ENCODE measurements around the gene MCCC2.

DNA sequence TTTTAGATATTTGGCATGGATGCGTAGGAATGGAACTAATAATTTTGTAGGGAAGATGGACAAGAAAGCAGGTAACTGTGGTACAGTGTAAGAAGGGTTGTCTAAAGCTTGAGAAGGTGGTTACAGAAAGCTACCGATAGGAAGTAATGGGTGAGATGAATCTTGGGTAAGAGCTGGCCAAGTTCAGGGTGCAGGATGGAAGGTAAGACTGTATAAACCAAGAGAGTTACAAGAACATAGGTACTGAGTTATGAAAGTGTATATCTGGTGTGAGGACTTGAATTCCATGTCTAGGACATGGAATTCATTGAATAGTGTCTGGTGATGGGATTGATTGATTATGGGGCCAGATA is 1.4 kb downstream of the MCCC2 start:
- TF ChIP-seq EP300 (IDR thresholded peaks at IDR 0.05; ENCODE audit: borderline replicate concordance) (no peak), RAD21 (IDR thresholded peaks at IDR 0.05; ENCODE audit: low read depth) (no peak)
